A673 (cell line): ENCODE data around the gene DPP10.

Source experiments
- EZH2 ChIP-seq: fragments of 200-600 bp; sonication (generic); IDR thresholded peaks from 2 replicates; pipeline ENCODE4 v1.6.1; 2017; ENCODE audit warnings: borderline replicate concordance, low read depth, mild to moderate bottlenecking, mixed read lengths, antibody characterized with exemption, low read length; ENCODE audit not compliant: poor library complexity, severe bottlenecking
- TF ChIP-seq, protein P1 (sequence below): fragments of 300-800, 200-600 bp; sonication (generic); conservative IDR thresholded peaks from 2 replicates; pipeline ENCODE4 v1.5.1; 2017; ENCODE audit warnings: low read depth, mild to moderate bottlenecking, antibody characterized with exemption, low read length, moderate library complexity, mixed read lengths

DNA sequence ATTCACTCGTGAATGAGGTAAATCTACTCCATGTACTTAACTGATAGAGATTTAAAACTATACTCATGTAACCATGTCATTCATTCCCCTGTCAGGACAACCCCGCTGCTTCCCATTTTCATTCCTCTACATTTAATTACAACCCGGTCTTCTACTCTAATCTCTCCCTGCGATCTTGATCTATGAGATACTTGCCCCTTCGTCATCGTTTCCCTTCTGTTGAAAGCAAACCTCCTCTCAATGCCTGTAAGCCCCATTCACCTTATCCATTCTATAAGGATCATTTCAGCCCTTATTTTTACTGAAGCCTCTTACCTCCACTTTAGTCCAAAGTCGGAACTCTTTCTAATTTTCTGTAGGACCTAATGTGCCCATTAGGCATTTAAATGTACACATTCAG lies 492.6 kb downstream of the DPP10 start:
- TF ChIP-seq, protein P1, sequence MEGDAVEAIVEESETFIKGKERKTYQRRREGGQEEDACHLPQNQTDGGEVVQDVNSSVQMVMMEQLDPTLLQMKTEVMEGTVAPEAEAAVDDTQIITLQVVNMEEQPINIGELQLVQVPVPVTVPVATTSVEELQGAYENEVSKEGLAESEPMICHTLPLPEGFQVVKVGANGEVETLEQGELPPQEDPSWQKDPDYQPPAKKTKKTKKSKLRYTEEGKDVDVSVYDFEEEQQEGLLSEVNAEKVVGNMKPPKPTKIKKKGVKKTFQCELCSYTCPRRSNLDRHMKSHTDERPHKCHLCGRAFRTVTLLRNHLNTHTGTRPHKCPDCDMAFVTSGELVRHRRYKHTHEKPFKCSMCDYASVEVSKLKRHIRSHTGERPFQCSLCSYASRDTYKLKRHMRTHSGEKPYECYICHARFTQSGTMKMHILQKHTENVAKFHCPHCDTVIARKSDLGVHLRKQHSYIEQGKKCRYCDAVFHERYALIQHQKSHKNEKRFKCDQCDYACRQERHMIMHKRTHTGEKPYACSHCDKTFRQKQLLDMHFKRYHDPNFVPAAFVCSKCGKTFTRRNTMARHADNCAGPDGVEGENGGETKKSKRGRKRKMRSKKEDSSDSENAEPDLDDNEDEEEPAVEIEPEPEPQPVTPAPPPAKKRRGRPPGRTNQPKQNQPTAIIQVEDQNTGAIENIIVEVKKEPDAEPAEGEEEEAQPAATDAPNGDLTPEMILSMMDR = no peak
- TF ChIP-seq EZH2 = no peak
